Brain microvascular endothelial cell (primary cell): Measurements from ENCODE around the gene TNS4.

ENCODE experiments used
- DNase-seq: peaks from one replicate; pipeline ENCODE4 v3.0.0-alpha.2; 2020
- H3K27ac ChIP-seq: fragments of 250-450 bp; sonication (Bioruptor Pico); 2 replicates; pipeline ENCODE4 v1.5.1; 2020; ENCODE audit warnings: mild to moderate bottlenecking, moderate library complexity
- H3K27me3 ChIP-seq: fragments of 250-450 bp; sonication (Bioruptor Pico); replicated peaks from 2 replicates; pipeline ENCODE4 v1.5.1; 2020; ENCODE audit warnings: mild to moderate bottlenecking
- H3K36me3 ChIP-seq: fragments of 250-450 bp; sonication (Bioruptor Pico); replicated peaks from 2 replicates; pipeline ENCODE4 v1.5.1; 2020; ENCODE audit warnings: mild to moderate bottlenecking
- H3K4me3 ChIP-seq: 2 replicates; pipeline ENCODE4 v1.5.1; 2011; ENCODE audit warnings: low read depth, mild to moderate bottlenecking, control low read depth, low read length, moderate library complexity
- CTCF ChIP-seq: IDR thresholded peaks from 2 replicates; pipeline ENCODE4 v1.5.1; 2011; ENCODE audit warnings: low read depth, mild to moderate bottlenecking, moderate library complexity, low read length, control low read depth, inconsistent platforms; ENCODE audit errors: missing control alignments
- in situ Hi-C: cut with HindIII; loops from 2 replicates; pipeline ENCODE4 v1.10.0; 2017; ENCODE audit warnings: low sequenced_read_pairs, low pct_ligation_motif_present

Gene TNS4

GRCh38 chr17:40541060-40541872, 39.8 kb upstream of the TNS4 start:
- no peak for DNase-seq
- H3K36me3 ChIP-seq: no peaks in the 10 kb centered on the region
- in situ Hi-C loops: loop anchor here (25.0 kb wide), 2 partner anchors 129 to 229 kb away; partner anchors contain the start of genes RARA and TOP2A
- peak overlapping the region; percentile 94 for H3K27ac ChIP-seq
- H3K27me3 ChIP-seq: no peaks in the 10 kb centered on the region
- no peak overlapping the region for H3K4me3 ChIP-seq
- no peak for TF ChIP-seq CTCF

DNA sequence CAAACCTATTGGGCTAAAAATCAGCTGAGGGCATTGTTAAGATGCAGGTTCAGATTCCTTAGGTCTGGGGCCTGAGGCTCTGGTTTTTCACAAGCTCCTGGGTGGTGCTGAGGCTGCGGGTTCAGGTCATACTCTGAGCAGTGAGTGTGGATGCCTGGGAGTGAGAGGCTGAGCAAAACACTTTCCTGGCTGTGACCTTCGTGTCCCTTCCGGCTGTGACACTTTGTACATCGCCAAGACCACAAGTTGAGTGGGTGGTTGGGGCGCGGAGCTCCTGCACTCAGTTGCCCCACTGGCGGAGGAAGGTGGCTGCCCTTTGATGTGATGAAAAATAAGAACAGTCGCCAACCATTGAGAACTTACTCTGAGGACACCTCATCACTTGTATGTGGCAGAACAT, 39.0 kb upstream of the TNS4 start:
- in situ Hi-C loops: loop anchor here (25.0 kb wide), 2 partner anchors 128 to 228 kb away; partner anchors contain the start of genes RARA and TOP2A
- Histone ChIP-seq H3K27me3 (no peaks in the 10 kb centered on the region), H3K4me3 (no peak overlapping the region), H3K27ac (no peak overlapping the region), H3K36me3 (no peaks in the 10 kb centered on the region)
- no peak for TF ChIP-seq CTCF
- no peak for DNase-seq

DNA sequence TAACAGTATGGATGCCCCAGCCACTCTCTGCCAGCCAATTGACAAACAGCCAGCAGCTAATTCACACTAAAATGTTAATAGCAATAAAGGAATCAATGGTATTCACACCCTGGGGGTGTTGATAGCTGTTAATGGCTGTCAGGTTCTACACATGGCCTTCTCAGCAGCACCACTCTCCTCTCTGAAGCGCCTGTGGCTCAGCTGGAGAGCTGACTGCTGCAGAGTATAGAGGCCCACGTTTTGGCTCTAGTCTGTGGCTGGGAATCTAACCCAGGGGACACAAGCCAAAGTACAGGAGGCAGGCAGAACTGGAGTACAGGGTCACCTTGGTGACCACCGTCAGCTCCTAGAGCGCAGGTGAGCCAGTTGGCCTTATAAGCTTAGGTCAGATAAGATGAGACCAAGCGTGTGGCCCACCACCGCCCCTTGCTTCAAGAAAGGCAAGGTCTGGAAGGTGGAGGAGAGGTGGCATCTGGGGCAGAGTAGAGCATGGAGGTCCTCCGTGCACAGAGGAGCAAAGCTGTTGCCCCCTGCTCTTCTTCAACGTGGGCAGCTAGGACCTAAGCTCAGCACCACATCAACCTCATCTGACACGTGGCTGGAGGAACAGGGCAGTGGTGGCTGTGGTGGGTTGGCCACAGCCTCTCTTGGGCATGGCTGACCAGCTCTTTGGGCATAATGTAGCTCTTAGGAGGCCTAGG, 38.4 kb upstream of the TNS4 start:
- Histone ChIP-seq H3K36me3 (no peaks in the 10 kb centered on the region), H3K27ac (no peak overlapping the region), H3K27me3 (no peaks in the 10 kb centered on the region), H3K4me3 (no peak overlapping the region)
- in situ Hi-C loops: loop anchor here (25.0 kb wide), 2 partner anchors 128 to 228 kb away; partner anchors contain the start of genes RARA and TOP2A
- TF ChIP-seq CTCF: no peak
- DNase-seq: no peak

DNA sequence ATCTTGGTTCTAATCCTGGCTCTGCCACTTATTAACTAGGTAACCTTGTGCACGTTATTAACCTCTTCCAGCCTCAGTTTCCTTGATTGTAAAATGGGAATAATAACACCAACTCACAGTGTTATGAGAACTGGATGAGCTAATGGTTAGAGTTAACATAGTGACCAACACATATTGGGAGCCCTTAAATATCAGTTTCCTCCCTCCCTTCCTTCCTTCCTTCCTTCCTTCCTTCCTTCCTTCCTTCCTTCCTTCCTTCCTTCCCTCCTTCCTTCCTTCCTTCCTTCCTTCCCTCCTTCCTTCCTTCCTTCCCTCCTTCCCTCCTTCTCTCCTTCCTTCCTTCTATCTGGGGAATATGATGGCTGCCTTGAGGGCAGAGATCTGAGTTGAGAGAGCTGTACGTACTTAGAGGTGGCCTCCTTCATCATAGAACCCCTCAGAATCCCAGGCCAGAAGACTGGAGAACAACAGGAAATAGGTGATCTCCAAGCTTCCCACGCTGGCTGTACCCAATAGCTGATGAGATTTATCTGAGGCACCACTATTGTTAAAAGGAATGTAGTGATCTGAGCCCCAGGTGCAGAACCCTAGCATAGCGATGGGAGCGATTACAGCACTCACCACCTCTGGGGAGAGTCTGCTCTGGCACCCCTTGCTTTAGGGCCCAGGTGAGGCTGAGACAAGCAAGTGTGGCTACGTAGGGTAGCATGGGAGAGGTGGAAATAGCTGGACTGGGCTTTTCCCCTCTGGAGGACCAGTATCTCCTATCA, 37.7 kb upstream of the TNS4 start:
- Histone ChIP-seq H3K36me3 (no peaks in the 10 kb centered on the region), H3K27ac (no peak overlapping the region), H3K4me3 (no peak overlapping the region), H3K27me3 (no peaks in the 10 kb centered on the region)
- TF ChIP-seq CTCF: no peak
- in situ Hi-C loops: loop anchor here (25.0 kb wide), 2 partner anchors 127 to 227 kb away; partner anchors contain the start of genes RARA and TOP2A
- no peak for DNase-seq

- H3K27me3 ChIP-seq: no peaks in the 10 kb centered on the region
- H3K27ac ChIP-seq: no peak overlapping the region
- in situ Hi-C loops: loop anchor here (25.0 kb wide), 2 partner anchors 126 to 226 kb away; partner anchors contain the start of genes RARA and TOP2A
- H3K36me3 ChIP-seq: no peaks in the 10 kb centered on the region
- DNase-seq: no peak
- no peak overlapping the region for H3K4me3 ChIP-seq
- no peak for TF ChIP-seq CTCF
These were observed 36.9 kb upstream of the TNS4 start for GRCh38 chr17:40538019-40538935.
